Liver (tissue), 9 donors: ENCODE results near the gene KIAA0825. TPM values are rescaled to one million over a fixed set of nuclear protein-coding genes. Genes with fewer than 3 reads are reported as not detected.
A peak's percentile ranks its signal among the peaks of the same experiment; 100 is the strongest.

Experiments used
- DNase-seq: peaks from one replicate; pipeline ENCODE4 v3.0.0-alpha.2; 2017; ENCODE audit warnings: low spot score
- H3K27ac ChIP-seq, 2 donors: one replicate each; pipeline ENCODE4 v1.7.0; 2013; ENCODE audit warnings: inconsistent platforms in 2 of 2, low read length in 2 of 2, control low read depth in 1 of 2, low read depth in 1 of 2, mild to moderate bottlenecking in 1 of 2
- H3K27me3 ChIP-seq, 4 donors: one replicate each; pipeline versions ENCODE4 v1.6.1 to v1.7.0; 2013; ENCODE audit warnings: low read length in 3 of 4, inconsistent platforms in 1 of 4, mild to moderate bottlenecking in 1 of 4, moderate library complexity in 1 of 4; ENCODE audit not compliant: control insufficient read depth in 4 of 4, insufficient read depth in 4 of 4
- H3K36me3 ChIP-seq, 4 donors: one replicate each; pipeline versions ENCODE4 v1.6.1 to v1.7.0; 2013; ENCODE audit warnings: low read length in 3 of 4, mild to moderate bottlenecking in 3 of 4, low read depth in 1 of 4, moderate library complexity in 1 of 4; ENCODE audit not compliant: control insufficient read depth in 4 of 4, insufficient read depth in 3 of 4
- H3K4me1 ChIP-seq, 4 donors: one replicate each; pipeline versions ENCODE4 v1.6.1 to v1.7.0; 2013; ENCODE audit warnings: low read length in 3 of 4, mild to moderate bottlenecking in 3 of 4, moderate library complexity in 1 of 4; ENCODE audit not compliant: control insufficient read depth in 4 of 4, insufficient read depth in 4 of 4
- H3K4me3 ChIP-seq, 3 donors: one replicate each; pipeline versions ENCODE4 v1.6.1 to v1.7.0; 2013; ENCODE audit warnings: low read length in 3 of 3, control low read depth in 1 of 3, low read depth in 1 of 3, mild to moderate bottlenecking in 1 of 3
- H3K9ac ChIP-seq, 2 donors: one replicate each; pipeline ENCODE4 v1.7.0; 2013; ENCODE audit warnings: low read length in 2 of 2, mild to moderate bottlenecking in 2 of 2, moderate library complexity in 2 of 2, control low read depth in 1 of 2, low read depth in 1 of 2
- H3K9me3 ChIP-seq, 4 donors: one replicate each; pipeline versions ENCODE4 v1.6.1 to v1.7.0; 2013; ENCODE audit warnings: low read length in 3 of 4; ENCODE audit not compliant: control insufficient read depth in 4 of 4
- EGR1 ChIP-seq, 2 donors: IDR thresholded peaks; 2 replicates each; pipeline ENCODE4 v1.6.1; 2016 to 2018; ENCODE audit warnings: antibody characterized with exemption in 2 of 2, low read depth in 2 of 2
- FOXA1 ChIP-seq: IDR thresholded peaks from 2 replicates; pipeline ENCODE4 v1.6.1; 2016; ENCODE audit warnings: antibody characterized with exemption
- GABPA ChIP-seq, 2 donors: IDR thresholded peaks in 1 of 2; conservative IDR thresholded peaks in 1 of 2; 2 replicates each; pipeline ENCODE4 v1.6.1; 2016; ENCODE audit warnings: antibody characterized with exemption in 2 of 2, mild to moderate bottlenecking in 1 of 2, moderate library complexity in 1 of 2
- HNF4A ChIP-seq, 2 donors: conservative IDR thresholded peaks; 2 replicates each; pipeline ENCODE4 v1.6.1; 2016; ENCODE audit warnings: antibody characterized with exemption in 2 of 2, mild to moderate bottlenecking in 2 of 2
- JUND ChIP-seq, 2 donors: IDR thresholded peaks; 2 replicates each; pipeline ENCODE4 v1.6.1; 2016; ENCODE audit warnings: antibody characterized with exemption in 2 of 2
- NR2F2 ChIP-seq: IDR thresholded peaks from 2 replicates; pipeline ENCODE4 v1.6.1; 2016; ENCODE audit warnings: antibody characterized with exemption
- RAD21 ChIP-seq, 2 donors: IDR thresholded peaks; 2 replicates each; pipeline ENCODE4 v1.6.1; 2016; ENCODE audit warnings: antibody characterized with exemption in 2 of 2, mild to moderate bottlenecking in 2 of 2
- YY1 ChIP-seq: IDR thresholded peaks from 2 replicates; pipeline ENCODE4 v1.6.1; 2016; ENCODE audit warnings: antibody characterized with exemption, mild to moderate bottlenecking
- WGBS: extraction: QIAGEN DNeasy Blood & Tissue Kit; methylation state at CpG from one replicate; pipeline ENCODE4 v1.1.7; 2013; 5-methylcytosine and 5-hydroxymethylcytosine counted together
- polyA plus RNA-seq, 2 donors: library from polyadenylated mRNA; stranded (reverse) in 1 of 2; unstranded in 1 of 2; fragments of 200-250 nt in 1 of 2; fragments of >200 nt in 1 of 2; fragmentation: Nextera tagmentation in 1 of 2; extraction: Ambion mirVana in 1 of 2; gene quantifications; one replicate each; pipeline versions ENCODE4 v1.2.1 to v1.2.3, GENCODE V29; 2013 to 2015
- total RNA-seq, 2 donors: library from RNA; depleted of rRNA; stranded (reverse); fragments of >200 nt; gene quantifications; one replicate each; pipeline ENCODE4 v1.2.3, GENCODE V29; 2014
- TF ChIP-seq, protein P1 (sequence below): IDR thresholded peaks from 2 replicates; pipeline ENCODE4 v1.6.1; 2016; ENCODE audit warnings: antibody characterized with exemption
- TF ChIP-seq, protein P2 (sequence below): IDR thresholded peaks from 2 replicates; pipeline ENCODE4 v1.6.1; 2016; ENCODE audit warnings: antibody characterized with exemption
- TF ChIP-seq, protein P3 (sequence below): IDR thresholded peaks from 2 replicates; pipeline ENCODE4 v1.6.1; 2016; ENCODE audit warnings: antibody characterized with exemption, mild to moderate bottlenecking
- TF ChIP-seq, protein P4 (sequence below): IDR thresholded peaks from 2 replicates; pipeline ENCODE4 v1.6.1; 2016; ENCODE audit warnings: antibody characterized with exemption
- TF ChIP-seq, protein P5 (sequence below): fragments of 150-350 bp; IDR thresholded peaks from 2 replicates; pipeline ENCODE4 v1.5.1; 2017; ENCODE audit warnings: improper control_type of control experiment, low read depth, low read length; ENCODE audit not compliant: missing input control
- donor health status: healthy.
- donor health status: healthy.
- donor health status: healthy.
- donor health status: healthy.
- donor health status: healthy.

Gene KIAA0825
- total and polyA plus RNA-seq, 4 donors: 0.25 to 3.2 (median 1.2) TPM

DNA sequence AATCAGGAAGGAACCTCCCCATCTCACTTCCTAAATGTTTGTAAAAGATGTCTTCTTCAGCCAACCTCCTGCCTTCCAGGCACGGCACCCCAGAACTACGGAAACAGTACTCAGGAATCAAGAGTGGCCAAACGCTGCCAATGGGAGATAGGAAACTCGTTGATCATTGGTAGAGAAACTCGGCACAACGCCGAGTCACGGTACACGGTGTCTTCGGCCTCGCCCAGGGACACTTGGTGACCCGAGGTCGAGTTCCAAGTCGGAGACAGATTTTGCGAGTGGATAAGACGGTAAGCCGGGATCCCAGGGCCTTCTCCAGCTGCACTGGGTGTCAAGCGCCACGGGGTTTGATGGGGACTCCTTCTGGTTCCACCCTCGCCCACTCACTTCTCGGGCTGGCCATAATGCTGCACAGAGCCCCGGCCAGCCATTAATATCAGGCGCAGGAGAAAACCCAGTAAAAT, 343 bp downstream of the KIAA0825 start:
- WGBS: under 1% methylated on average over 23 of the region's 23 CpGs
- Histone ChIP-seq H3K4me3 (peak overlapping the region; percentile 75 to 97 (median 94)), H3K4me1 (peaks cover 5 to 51% (median 25%) of the 10 kb centered on the region in 4 donors), H3K36me3 (no peaks in the 10 kb centered on the region), H3K9ac (peak overlapping the region; percentile 72 to 81), H3K27me3 (no peaks in the 10 kb centered on the region), H3K27ac (peak overlapping the region; percentile 73 to 77), H3K9me3 (no peaks in the 10 kb centered on the region)
- DNase-seq: peak; percentile 74
- TF ChIP-seq, protein P1, sequence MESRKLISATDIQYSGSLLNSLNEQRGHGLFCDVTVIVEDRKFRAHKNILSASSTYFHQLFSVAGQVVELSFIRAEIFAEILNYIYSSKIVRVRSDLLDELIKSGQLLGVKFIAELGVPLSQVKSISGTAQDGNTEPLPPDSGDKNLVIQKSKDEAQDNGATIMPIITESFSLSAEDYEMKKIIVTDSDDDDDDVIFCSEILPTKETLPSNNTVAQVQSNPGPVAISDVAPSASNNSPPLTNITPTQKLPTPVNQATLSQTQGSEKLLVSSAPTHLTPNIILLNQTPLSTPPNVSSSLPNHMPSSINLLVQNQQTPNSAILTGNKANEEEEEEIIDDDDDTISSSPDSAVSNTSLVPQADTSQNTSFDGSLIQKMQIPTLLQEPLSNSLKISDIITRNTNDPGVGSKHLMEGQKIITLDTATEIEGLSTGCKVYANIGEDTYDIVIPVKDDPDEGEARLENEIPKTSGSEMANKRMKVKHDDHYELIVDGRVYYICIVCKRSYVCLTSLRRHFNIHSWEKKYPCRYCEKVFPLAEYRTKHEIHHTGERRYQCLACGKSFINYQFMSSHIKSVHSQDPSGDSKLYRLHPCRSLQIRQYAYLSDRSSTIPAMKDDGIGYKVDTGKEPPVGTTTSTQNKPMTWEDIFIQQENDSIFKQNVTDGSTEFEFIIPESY: no peak
- TF ChIP-seq, protein P2, sequence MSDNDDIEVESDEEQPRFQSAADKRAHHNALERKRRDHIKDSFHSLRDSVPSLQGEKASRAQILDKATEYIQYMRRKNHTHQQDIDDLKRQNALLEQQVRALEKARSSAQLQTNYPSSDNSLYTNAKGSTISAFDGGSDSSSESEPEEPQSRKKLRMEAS: no peak
- TF ChIP-seq GABPA (IDR thresholded peaks at IDR 0.05 in 1 of 2, conservative IDR thresholded peaks at IDR 0.05 in 1 of 2) (no peak), HNF4A (conservative IDR thresholded peaks at IDR 0.05) (peak in 1 of 2 donors; percentile 22), YY1 (peak; percentile 62), RAD21 (IDR thresholded peaks at IDR 0.05) (no peak), NR2F2 (no peak), JUND (IDR thresholded peaks at IDR 0.05) (no peak), FOXA1 (no peak), EGR1 (IDR thresholded peaks at IDR 0.05; ENCODE audit: low read depth in 2 of 2) (no peak)
- TF ChIP-seq, protein P3, sequence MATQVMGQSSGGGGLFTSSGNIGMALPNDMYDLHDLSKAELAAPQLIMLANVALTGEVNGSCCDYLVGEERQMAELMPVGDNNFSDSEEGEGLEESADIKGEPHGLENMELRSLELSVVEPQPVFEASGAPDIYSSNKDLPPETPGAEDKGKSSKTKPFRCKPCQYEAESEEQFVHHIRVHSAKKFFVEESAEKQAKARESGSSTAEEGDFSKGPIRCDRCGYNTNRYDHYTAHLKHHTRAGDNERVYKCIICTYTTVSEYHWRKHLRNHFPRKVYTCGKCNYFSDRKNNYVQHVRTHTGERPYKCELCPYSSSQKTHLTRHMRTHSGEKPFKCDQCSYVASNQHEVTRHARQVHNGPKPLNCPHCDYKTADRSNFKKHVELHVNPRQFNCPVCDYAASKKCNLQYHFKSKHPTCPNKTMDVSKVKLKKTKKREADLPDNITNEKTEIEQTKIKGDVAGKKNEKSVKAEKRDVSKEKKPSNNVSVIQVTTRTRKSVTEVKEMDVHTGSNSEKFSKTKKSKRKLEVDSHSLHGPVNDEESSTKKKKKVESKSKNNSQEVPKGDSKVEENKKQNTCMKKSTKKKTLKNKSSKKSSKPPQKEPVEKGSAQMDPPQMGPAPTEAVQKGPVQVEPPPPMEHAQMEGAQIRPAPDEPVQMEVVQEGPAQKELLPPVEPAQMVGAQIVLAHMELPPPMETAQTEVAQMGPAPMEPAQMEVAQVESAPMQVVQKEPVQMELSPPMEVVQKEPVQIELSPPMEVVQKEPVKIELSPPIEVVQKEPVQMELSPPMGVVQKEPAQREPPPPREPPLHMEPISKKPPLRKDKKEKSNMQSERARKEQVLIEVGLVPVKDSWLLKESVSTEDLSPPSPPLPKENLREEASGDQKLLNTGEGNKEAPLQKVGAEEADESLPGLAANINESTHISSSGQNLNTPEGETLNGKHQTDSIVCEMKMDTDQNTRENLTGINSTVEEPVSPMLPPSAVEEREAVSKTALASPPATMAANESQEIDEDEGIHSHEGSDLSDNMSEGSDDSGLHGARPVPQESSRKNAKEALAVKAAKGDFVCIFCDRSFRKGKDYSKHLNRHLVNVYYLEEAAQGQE: no peak
- TF ChIP-seq, protein P4, sequence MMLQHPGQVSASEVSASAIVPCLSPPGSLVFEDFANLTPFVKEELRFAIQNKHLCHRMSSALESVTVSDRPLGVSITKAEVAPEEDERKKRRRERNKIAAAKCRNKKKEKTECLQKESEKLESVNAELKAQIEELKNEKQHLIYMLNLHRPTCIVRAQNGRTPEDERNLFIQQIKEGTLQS: no peak

DNA sequence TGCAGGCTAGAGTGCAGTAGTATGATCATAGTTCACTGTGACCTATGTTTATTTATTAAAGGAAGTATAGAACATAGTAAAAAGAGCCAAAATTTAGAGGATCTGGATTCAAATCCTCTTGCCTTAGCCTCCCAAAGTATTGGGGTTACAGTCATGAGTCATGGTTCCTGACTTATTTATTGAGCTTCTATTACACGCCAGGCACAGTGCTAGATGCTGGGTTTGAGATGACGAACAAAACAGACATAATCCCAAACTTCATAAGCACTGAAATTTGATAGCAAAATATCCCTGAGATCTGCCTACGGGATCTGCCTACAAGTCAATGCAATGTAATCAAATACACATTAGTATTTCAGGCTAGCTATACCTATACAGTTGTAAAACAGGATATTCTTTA, 2.5 kb downstream of the KIAA0825 start:
- Histone ChIP-seq H3K9ac (no peak overlapping the region), H3K36me3 (no peaks in the 10 kb centered on the region), H3K4me1 (peaks cover 5 to 42% (median 23%) of the 10 kb centered on the region in 4 donors), H3K4me3 (no peak overlapping the region), H3K27ac (no peak overlapping the region), H3K9me3 (no peaks in the 10 kb centered on the region), H3K27me3 (no peaks in the 10 kb centered on the region)
- no peak for DNase-seq
- WGBS: 97% methylated on average over 3 of the region's 3 CpGs
- TF ChIP-seq, protein P5, sequence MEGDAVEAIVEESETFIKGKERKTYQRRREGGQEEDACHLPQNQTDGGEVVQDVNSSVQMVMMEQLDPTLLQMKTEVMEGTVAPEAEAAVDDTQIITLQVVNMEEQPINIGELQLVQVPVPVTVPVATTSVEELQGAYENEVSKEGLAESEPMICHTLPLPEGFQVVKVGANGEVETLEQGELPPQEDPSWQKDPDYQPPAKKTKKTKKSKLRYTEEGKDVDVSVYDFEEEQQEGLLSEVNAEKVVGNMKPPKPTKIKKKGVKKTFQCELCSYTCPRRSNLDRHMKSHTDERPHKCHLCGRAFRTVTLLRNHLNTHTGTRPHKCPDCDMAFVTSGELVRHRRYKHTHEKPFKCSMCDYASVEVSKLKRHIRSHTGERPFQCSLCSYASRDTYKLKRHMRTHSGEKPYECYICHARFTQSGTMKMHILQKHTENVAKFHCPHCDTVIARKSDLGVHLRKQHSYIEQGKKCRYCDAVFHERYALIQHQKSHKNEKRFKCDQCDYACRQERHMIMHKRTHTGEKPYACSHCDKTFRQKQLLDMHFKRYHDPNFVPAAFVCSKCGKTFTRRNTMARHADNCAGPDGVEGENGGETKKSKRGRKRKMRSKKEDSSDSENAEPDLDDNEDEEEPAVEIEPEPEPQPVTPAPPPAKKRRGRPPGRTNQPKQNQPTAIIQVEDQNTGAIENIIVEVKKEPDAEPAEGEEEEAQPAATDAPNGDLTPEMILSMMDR: no peak
